HCT116 (cell line): ENCODE data around the gene ZNF581. TPM values are rescaled to one million over a fixed set of nuclear protein-coding genes. Genes with fewer than 3 reads are reported as not detected.

ENCODE experiments used
- ATAC-seq: fragments of 200-7000 bp; cut with Tn5 transposase; 2 replicates; pipeline ENCODE4 v1.9.1; 2020; ENCODE audit warnings: mild to moderate bottlenecking, moderate library complexity
- BruUV-seq: library from RNA; stranded (reverse); fragments of 400-500 nt; replicated peaks from 2 replicates; lab custom pipeline; 2021; lab: Mats Ljungman, UMichigan
- CTCF ChIA-PET: fragments of 300-600 bp; sonication (Branson Sonifier 250); formaldehyde crosslinking; loops from one replicate; lab custom pipeline; 2021; ENCODE audit warnings: antibody characterized with exemption; lab: Charles Lee
- POLR2A ChIA-PET: fragments of 300-600, 350-600 bp; sonication (Branson Sonifier 250); formaldehyde crosslinking; loops from one replicate; lab custom pipeline; 2021; ENCODE audit warnings: antibody characterized with exemption; lab: Charles Lee
- RAD21 ChIA-PET, 2 experiments: fragments of 300-600 bp; sonication (Branson Sonifier 250); formaldehyde crosslinking; loops; one replicate each; lab custom pipeline; 2023; ENCODE audit warnings: low total read pairs in 2 of 2; ENCODE audit not compliant: uncharacterized antibody in 2 of 2, unreplicated experiment in 2 of 2, low non-redundant PET in 1 of 2; lab: Charles Lee
- DNase-seq: peaks from one replicate; pipeline ENCODE4 v3.0.0-alpha.2; 2010; ENCODE audit warnings: low read depth, low spot score
- H2AFZ ChIP-seq: fragments of 200-600 bp; shearing (Covaris generic), sonication (generic); 2 replicates; pipeline ENCODE4 v1.6.1; 2017; ENCODE audit warnings: low read depth, mixed run types, mixed read lengths, antibody characterized with exemption, low read length; ENCODE audit not compliant: poor library complexity, severe bottlenecking
- H3K27ac ChIP-seq: 2 replicates; pipeline ENCODE4 v1.5.1; 2012; ENCODE audit warnings: low read depth, low read length
- H3K27me3 ChIP-seq: fragments of 200-600 bp; sonication (generic); 2 replicates; pipeline ENCODE4 v1.6.1; 2016; ENCODE audit warnings: mixed run types, low read length, mixed read lengths; ENCODE audit not compliant: insufficient read depth
- H3K36me3 ChIP-seq, 2 experiments: fragments of 200-500 bp in 1 of 2; fragments of 200-600 bp in 1 of 2; sonication (Bioruptor generic) in 1 of 2; sonication (generic) in 1 of 2; 2 replicates each; pipeline versions ENCODE4 v1.5.1 to v1.6.1; 2014 to 2016; ENCODE audit warnings: low read length in 2 of 2, inconsistent platforms in 1 of 2, mixed read lengths in 1 of 2, mixed run types in 1 of 2; ENCODE audit not compliant: insufficient read depth in 2 of 2, control insufficient read depth in 1 of 2
- H3K4me1 ChIP-seq, 2 experiments: fragments of 200-600 bp in 1 of 2; sonication (generic) in 1 of 2; 2 replicates each; pipeline versions ENCODE4 v1.5.1 to v1.6.1; 2012 to 2017; ENCODE audit warnings: low read length in 2 of 2, inconsistent platforms in 1 of 2, mild to moderate bottlenecking in 1 of 2, mixed read lengths in 1 of 2, mixed run types in 1 of 2, moderate library complexity in 1 of 2; ENCODE audit not compliant: insufficient read depth in 2 of 2, control insufficient read depth in 1 of 2
- H3K4me2 ChIP-seq: fragments of 200-600 bp; sonication (generic); 2 replicates; pipeline ENCODE4 v1.6.1; 2017; ENCODE audit warnings: mixed run types, low read length, mixed read lengths
- H3K4me3 ChIP-seq, 2 experiments: fragments of 200-600 bp in 1 of 2; sonication (generic) in 1 of 2; replicated peaks in 1 of 2; 2 replicates each; pipeline ENCODE4 v1.5.1; 2011 to 2016; ENCODE audit warnings: low read length in 2 of 2, control low read depth in 1 of 2, low read depth in 1 of 2, mild to moderate bottlenecking in 1 of 2, mixed read lengths in 1 of 2, mixed run types in 1 of 2
- H3K79me2 ChIP-seq: fragments of 200-600 bp; sonication (generic); 2 replicates; pipeline ENCODE4 v1.6.1; 2017; ENCODE audit warnings: mild to moderate bottlenecking, mixed run types, low read length, moderate library complexity, mixed read lengths; ENCODE audit not compliant: insufficient read depth
- H3K9ac ChIP-seq: fragments of 200-600 bp; sonication (generic); 2 replicates; pipeline ENCODE4 v1.6.1; 2016; ENCODE audit warnings: low read length, mixed read lengths
- H3K9me2 ChIP-seq: fragments of 200-600 bp; sonication (generic), shearing (Covaris generic); 2 replicates; pipeline ENCODE4 v1.6.1; 2017; ENCODE audit warnings: mixed run types, mild to moderate bottlenecking, moderate library complexity; ENCODE audit not compliant: insufficient read depth
- H3K9me3 ChIP-seq, 2 experiments: fragments of 200-500 bp in 1 of 2; fragments of 200-600 bp in 1 of 2; sonication (Bioruptor generic) in 1 of 2; sonication (generic) in 1 of 2; 2 replicates each; pipeline ENCODE4 v1.6.1; 2014 to 2017; ENCODE audit warnings: low read length in 2 of 2, mixed read lengths in 2 of 2, inconsistent platforms in 1 of 2, low read depth in 1 of 2, mild to moderate bottlenecking in 1 of 2, mixed run types in 1 of 2, moderate library complexity in 1 of 2; ENCODE audit not compliant: control insufficient read depth in 1 of 2, insufficient read depth in 1 of 2
- H4K20me1 ChIP-seq: fragments of 200-600 bp; sonication (generic), shearing (Covaris generic); 2 replicates; pipeline ENCODE4 v1.6.1; 2017; ENCODE audit warnings: mixed run types, mild to moderate bottlenecking, moderate library complexity; ENCODE audit not compliant: insufficient read depth
- EZH2 ChIP-seq: fragments of 200-600 bp; sonication (generic); IDR thresholded peaks from 2 replicates; pipeline ENCODE4 v1.6.1; 2017; ENCODE audit warnings: antibody characterized with exemption, mixed run types
- RAD21 ChIP-seq: IDR thresholded peaks from 2 replicates; pipeline ENCODE4 v1.6.1; 2012; ENCODE audit warnings: low read depth, mild to moderate bottlenecking
- TCF7L2 ChIP-seq: IDR thresholded peaks from 2 replicates; pipeline ENCODE4 v1.7.0; 2011; ENCODE audit warnings: borderline replicate concordance, inconsistent platforms; ENCODE audit not compliant: insufficient read depth, insufficient read length; ENCODE audit errors: extremely low read depth
- intact Hi-C: fragments of 100-400 bp; cut with micrococcal nuclease; formaldehyde crosslinking; loops from 2 replicates; pipeline ENCODE4 v1.10.0; 2022
- total RNA-seq: library from RNA; stranded (reverse); gene quantifications from one replicate; pipeline ENCODE4 v1.2.1, GENCODE V29; 2021; ENCODE audit not compliant: unreplicated experiment
- TF ChIP-seq, protein P1 (sequence below), 3 experiments: fragments of 200-600 bp in 1 of 3; sonication (generic) in 1 of 3; IDR thresholded peaks in 2 of 3; conservative IDR thresholded peaks in 1 of 3; 2 replicates each; pipeline ENCODE4 v1.5.1; 2012 to 2017; ENCODE audit warnings: low read depth in 2 of 3, low read length in 2 of 3, antibody characterized with exemption in 1 of 3, borderline replicate concordance in 1 of 3, control low read depth in 1 of 3, mild to moderate bottlenecking in 1 of 3, mixed read lengths in 1 of 3, mixed run types in 1 of 3, moderate library complexity in 1 of 3; ENCODE audit not compliant: insufficient read depth in 1 of 3

ZNF581 gene
- total RNA-seq, 1 experiment from 2014 or later = 44.4 TPM

DNA sequence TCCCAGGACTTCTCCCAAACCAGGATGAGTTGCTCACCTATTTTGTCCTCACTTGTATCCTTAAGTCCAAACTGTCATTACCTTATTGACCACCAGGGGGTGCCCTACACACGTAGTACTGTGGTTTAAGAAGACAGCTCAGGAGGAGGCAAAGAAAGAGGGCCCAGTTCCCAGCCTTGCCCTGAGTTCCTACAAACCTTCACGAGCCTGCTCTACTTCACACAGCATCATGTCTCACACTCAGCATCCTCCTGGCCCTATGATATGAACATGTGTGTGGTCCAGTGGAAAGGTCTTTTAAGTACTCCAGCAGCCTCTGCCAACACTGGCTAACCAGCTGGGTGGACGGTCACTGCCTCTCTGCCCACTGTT is 11.0 kb upstream of the ZNF581 start:
- Histone ChIP-seq H3K9me3 (no peaks in the 10 kb centered on the region), H3K4me1 (peaks cover 22 to 36% of the 10 kb centered on the region in 2 experiments), H2AFZ (peak overlapping the region; percentile 80), H3K9me2 (no peaks in the 10 kb centered on the region), H3K27ac (no peak overlapping the region; the same call in 1 of the 2 replicates), H4K20me1 (no peaks in the 10 kb centered on the region), H3K27me3 (no peaks in the 10 kb centered on the region), H3K4me3 (peak overlapping the region in 1 of 2 experiments; percentile 19; a peak in 2 of 4 replicates), H3K4me2 (peak overlapping the region; percentile 62), H3K9ac (peak overlapping the region; percentile 40; the same call in 1 of the 2 replicates), H3K79me2 (peaks cover 28% of the 10 kb centered on the region), H3K36me3 (0 out of 4 replicates have a peak, but pooled peaks cover 0 to 3% of the 10 kb centered on the region in 2 experiments)
- ChIA-PET CTCF (interaction anchor here (0.6 to 4.6 kb wide), 19 partner anchors 8 to 751 kb away, joined by 3 to 28 read pairs (median 6); partner anchors contain the start of genes FIZ1, ISOC2, RDH13 and U2AF2), RAD21 (interaction anchor here (0.5 to 1.4 kb wide), 4 partner anchors 22 to 166 kb away, joined by 3 to 6 read pairs (median 4); no protein-coding TSS in a partner anchor), POLR2A (interaction anchor here (0.7 to 2.0 kb wide), 4 partner anchors 8 to 486 kb away, joined by 3 to 9 read pairs (median 6); partner anchors contain the start of genes U2AF2 and ZNF784)
- intact Hi-C loops = loop anchor here (1.0 to 10.0 kb wide), 5 partner anchors 21 to 978 kb away; partner anchors contain the start of gene TNNT1
- BruUV-seq = no TSS peak
- TF ChIP-seq, protein P1, sequence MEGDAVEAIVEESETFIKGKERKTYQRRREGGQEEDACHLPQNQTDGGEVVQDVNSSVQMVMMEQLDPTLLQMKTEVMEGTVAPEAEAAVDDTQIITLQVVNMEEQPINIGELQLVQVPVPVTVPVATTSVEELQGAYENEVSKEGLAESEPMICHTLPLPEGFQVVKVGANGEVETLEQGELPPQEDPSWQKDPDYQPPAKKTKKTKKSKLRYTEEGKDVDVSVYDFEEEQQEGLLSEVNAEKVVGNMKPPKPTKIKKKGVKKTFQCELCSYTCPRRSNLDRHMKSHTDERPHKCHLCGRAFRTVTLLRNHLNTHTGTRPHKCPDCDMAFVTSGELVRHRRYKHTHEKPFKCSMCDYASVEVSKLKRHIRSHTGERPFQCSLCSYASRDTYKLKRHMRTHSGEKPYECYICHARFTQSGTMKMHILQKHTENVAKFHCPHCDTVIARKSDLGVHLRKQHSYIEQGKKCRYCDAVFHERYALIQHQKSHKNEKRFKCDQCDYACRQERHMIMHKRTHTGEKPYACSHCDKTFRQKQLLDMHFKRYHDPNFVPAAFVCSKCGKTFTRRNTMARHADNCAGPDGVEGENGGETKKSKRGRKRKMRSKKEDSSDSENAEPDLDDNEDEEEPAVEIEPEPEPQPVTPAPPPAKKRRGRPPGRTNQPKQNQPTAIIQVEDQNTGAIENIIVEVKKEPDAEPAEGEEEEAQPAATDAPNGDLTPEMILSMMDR (IDR thresholded peaks at IDR 0.05 in 2 of 3, conservative IDR thresholded peaks at IDR 0.05 in 1 of 3; ENCODE audit: borderline replicate concordance in 1 of 3, insufficient read depth in 1 of 3, low read depth in 2 of 3, low read length in 2 of 3) = peak; percentile 71 to 89 (median 86)
- TF ChIP-seq RAD21 (peak; percentile 73), EZH2 (no peak)
- peak; percentile 69 for ATAC-seq
- peak; percentile 95 for DNase-seq

DNA sequence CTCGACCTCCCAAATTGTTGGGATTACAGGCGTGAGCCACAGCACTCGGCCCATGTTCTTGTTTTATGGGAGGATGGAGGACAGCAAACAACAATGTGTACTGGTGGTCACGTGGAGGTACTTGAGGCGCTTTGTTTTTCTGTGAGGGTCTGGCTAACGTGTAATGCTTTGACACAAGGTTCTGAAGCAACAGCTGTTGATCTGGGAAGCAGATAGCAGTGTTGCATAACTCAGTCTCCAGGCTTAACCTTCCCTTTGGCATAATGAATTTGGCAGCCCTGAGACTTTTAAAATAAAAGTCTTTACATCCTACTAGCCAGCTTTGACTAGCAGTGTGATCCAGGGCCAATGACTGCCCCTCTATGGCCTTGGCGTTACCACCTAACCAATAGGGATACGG is 9.6 kb upstream of the ZNF581 start:
- no peaks in the 10 kb centered on the region for H4K20me1 ChIP-seq
- H2AFZ ChIP-seq = no peak overlapping the region
- peak overlapping the region; percentile 88 for H3K4me2 ChIP-seq
- no peaks in the 10 kb centered on the region for H3K27me3 ChIP-seq
- no TSS peak for BruUV-seq
- H3K36me3 ChIP-seq = 0 out of 4 replicates have a peak, but pooled peaks cover 0 to 3% of the 10 kb centered on the region in 2 experiments
- no peaks in the 10 kb centered on the region for H3K9me2 ChIP-seq
- no peaks in the 10 kb centered on the region for H3K9me3 ChIP-seq
- ChIA-PET CTCF (interaction anchor here (0.6 to 4.6 kb wide), 6 partner anchors 9 to 699 kb away, joined by 3 to 28 read pairs (median 18); partner anchors contain the start of genes U2AF2 and ZNF784), RAD21 (interaction anchor here (0.7 to 0.8 kb wide), 2 partner anchors 9 to 699 kb away, joined by 4 to 10 read pairs; no protein-coding TSS in a partner anchor), POLR2A (interaction anchor here (2.0 kb wide), 1 partner anchor 20 kb away, joined by 9 read pairs; the partner anchor contains the start of gene U2AF2)
- peak overlapping the region; percentile 77 for H3K27ac ChIP-seq
- H3K4me3 ChIP-seq = peak overlapping the region; percentile 78 to 93
- peaks cover 40% of the 10 kb centered on the region for H3K79me2 ChIP-seq
- TF ChIP-seq TCF7L2 = no peak
- TF ChIP-seq, protein P1 (IDR thresholded peaks at IDR 0.05 in 2 of 3, conservative IDR thresholded peaks at IDR 0.05 in 1 of 3; ENCODE audit: borderline replicate concordance in 1 of 3, insufficient read depth in 1 of 3, low read depth in 2 of 3, low read length in 2 of 3) = no peak
- ATAC-seq = no peak
- DNase-seq = no peak
- intact Hi-C loops = loop anchor here (5.0 to 10.0 kb wide), 4 partner anchors 178 to 979 kb away; partner anchors contain the start of gene TNNT1
- H3K4me1 ChIP-seq = peaks cover 22 to 43% of the 10 kb centered on the region in 2 experiments
- peak overlapping the region; percentile 95 for H3K9ac ChIP-seq
